Measurements from ENCODE around the gene RMND5B. TPM values are rescaled to one million over a fixed set of nuclear protein-coding genes. Genes with fewer than 3 reads are reported as not detected.

RMND5B gene
- total and polyA plus RNA-seq, 2 experiments from 2014 or later, result 27.2 to 42.2 TPM

- H4K20me1 ChIP-seq (ENCODE audit: insufficient read depth, poor library complexity, severe bottlenecking), result no peaks in the 10 kb centered on the region
- WGBS (ENCODE audit: low lambda C conversion rate, missing lambda C conversion rate), result 29% methylated on average over 4 of the region's 7 CpGs
- no peak overlapping the region for H3K4me3 ChIP-seq
- peak overlapping the region; percentile 99 for H3K4me2 ChIP-seq
- no peaks in the 10 kb centered on the region for H3K9me2 ChIP-seq (replicated peaks; ENCODE audit: insufficient read depth)
- TF ChIP-seq EZH2phosphoT487 (IDR thresholded peaks at IDR 0.05; ENCODE audit: low read depth, severe bottlenecking, unreplicated experiment), result no peak
- no peak for TF ChIP-seq CTCF (IDR thresholded peaks at IDR 0.05; ENCODE audit: poor library complexity)
- no peak for TF ChIP-seq EZH2 (IDR thresholded peaks at IDR 0.05; ENCODE audit: borderline replicate concordance)
- H3K27ac ChIP-seq, result no peak overlapping the region
- H3K4me1 ChIP-seq (ENCODE audit: insufficient read depth), result peaks cover 29% of the 10 kb centered on the region
- no peaks in the 10 kb centered on the region for H3K36me3 ChIP-seq (replicated peaks; ENCODE audit: insufficient read depth, low read depth)
- no peaks in the 10 kb centered on the region for H3K79me2 ChIP-seq
- H3K27me3 ChIP-seq, result peaks cover 16% of the 10 kb centered on the region
- H2AFZ ChIP-seq, result no peak overlapping the region
- no peaks in the 10 kb centered on the region for H3K9me3 ChIP-seq (ENCODE audit: low read depth)
- DNase-seq (ENCODE audit: low spot score), result no peak
Observed at GRCh38 chr5:178115814-178116142, 15.0 kb upstream of the RMND5B start.

- no peaks in the 10 kb centered on the region for H3K9me2 ChIP-seq (replicated peaks; ENCODE audit: insufficient read depth)
- peak overlapping the region; percentile 99 for H3K4me2 ChIP-seq
- peaks cover 16% of the 10 kb centered on the region for H3K27me3 ChIP-seq
- TF ChIP-seq CTCF (IDR thresholded peaks at IDR 0.05; ENCODE audit: poor library complexity) (no peak), EZH2 (IDR thresholded peaks at IDR 0.05; ENCODE audit: borderline replicate concordance) (no peak), EZH2phosphoT487 (IDR thresholded peaks at IDR 0.05; ENCODE audit: low read depth, severe bottlenecking, unreplicated experiment) (no peak)
- H4K20me1 ChIP-seq (ENCODE audit: insufficient read depth, poor library complexity, severe bottlenecking), result no peaks in the 10 kb centered on the region
- H3K27ac ChIP-seq, result no peak overlapping the region
- no peak for DNase-seq (ENCODE audit: low spot score)
- H3K4me3 ChIP-seq, result no peak overlapping the region
- no peaks in the 10 kb centered on the region for H3K79me2 ChIP-seq
- no peaks in the 10 kb centered on the region for H3K9me3 ChIP-seq (ENCODE audit: low read depth)
- H3K36me3 ChIP-seq (replicated peaks; ENCODE audit: insufficient read depth, low read depth), result no peaks in the 10 kb centered on the region
- H2AFZ ChIP-seq, result no peak overlapping the region
- H3K4me1 ChIP-seq (ENCODE audit: insufficient read depth), result peaks cover 29% of the 10 kb centered on the region
- WGBS (ENCODE audit: low lambda C conversion rate, missing lambda C conversion rate), result 53% methylated on average over 20 of the region's 22 CpGs
Observed at GRCh38 chr5:178116143-178116885, 14.5 kb upstream of the RMND5B start.

- Histone ChIP-seq H3K4me1 (ENCODE audit: insufficient read depth) (peaks cover 29% of the 10 kb centered on the region), H3K4me3 (no peak overlapping the region), H4K20me1 (ENCODE audit: insufficient read depth, poor library complexity, severe bottlenecking) (no peaks in the 10 kb centered on the region), H3K9me2 (replicated peaks; ENCODE audit: insufficient read depth) (no peaks in the 10 kb centered on the region), H3K4me2 (no peak overlapping the region), H2AFZ (no peak overlapping the region), H3K36me3 (replicated peaks; ENCODE audit: insufficient read depth, low read depth) (no peaks in the 10 kb centered on the region), H3K9me3 (ENCODE audit: low read depth) (no peaks in the 10 kb centered on the region), H3K27ac (no peak overlapping the region), H3K79me2 (no peaks in the 10 kb centered on the region), H3K27me3 (peaks cover 16% of the 10 kb centered on the region)
- WGBS (ENCODE audit: low lambda C conversion rate, missing lambda C conversion rate), result 89% methylated on average over 16 of the region's 18 CpGs
- TF ChIP-seq EZH2phosphoT487 (IDR thresholded peaks at IDR 0.05; ENCODE audit: low read depth, severe bottlenecking, unreplicated experiment) (no peak), CTCF (IDR thresholded peaks at IDR 0.05; ENCODE audit: poor library complexity) (no peak), EZH2 (IDR thresholded peaks at IDR 0.05; ENCODE audit: borderline replicate concordance) (no peak)
- DNase-seq (ENCODE audit: low spot score), result no peak
Observed at GRCh38 chr5:178117923-178118701, 12.7 kb upstream of the RMND5B start.

Data from hepatocyte (in vitro differentiated cells).